C4-2B (cell line): ENCODE data around the gene PPM1L.

Experiments used
- ZFX ChIP-seq: fragments of 450-650 bp; IDR thresholded peaks from 2 replicates; pipeline ENCODE4 v1.6.1; 2017
- TF ChIP-seq, protein P1 (sequence below): fragments of 450-650 bp; conservative IDR thresholded peaks from 2 replicates; pipeline ENCODE4 v1.5.1; 2017; ENCODE audit warnings: mild to moderate bottlenecking

GRCh38 chr3:161096771-161097367, 340.8 kb downstream of the PPM1L start:
- TF ChIP-seq, protein P1, sequence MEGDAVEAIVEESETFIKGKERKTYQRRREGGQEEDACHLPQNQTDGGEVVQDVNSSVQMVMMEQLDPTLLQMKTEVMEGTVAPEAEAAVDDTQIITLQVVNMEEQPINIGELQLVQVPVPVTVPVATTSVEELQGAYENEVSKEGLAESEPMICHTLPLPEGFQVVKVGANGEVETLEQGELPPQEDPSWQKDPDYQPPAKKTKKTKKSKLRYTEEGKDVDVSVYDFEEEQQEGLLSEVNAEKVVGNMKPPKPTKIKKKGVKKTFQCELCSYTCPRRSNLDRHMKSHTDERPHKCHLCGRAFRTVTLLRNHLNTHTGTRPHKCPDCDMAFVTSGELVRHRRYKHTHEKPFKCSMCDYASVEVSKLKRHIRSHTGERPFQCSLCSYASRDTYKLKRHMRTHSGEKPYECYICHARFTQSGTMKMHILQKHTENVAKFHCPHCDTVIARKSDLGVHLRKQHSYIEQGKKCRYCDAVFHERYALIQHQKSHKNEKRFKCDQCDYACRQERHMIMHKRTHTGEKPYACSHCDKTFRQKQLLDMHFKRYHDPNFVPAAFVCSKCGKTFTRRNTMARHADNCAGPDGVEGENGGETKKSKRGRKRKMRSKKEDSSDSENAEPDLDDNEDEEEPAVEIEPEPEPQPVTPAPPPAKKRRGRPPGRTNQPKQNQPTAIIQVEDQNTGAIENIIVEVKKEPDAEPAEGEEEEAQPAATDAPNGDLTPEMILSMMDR, result peak; percentile 85
- no peak for TF ChIP-seq ZFX
